Measurements from ENCODE around the gene PTPRA. TPM values are rescaled to one million over a fixed set of nuclear protein-coding genes. Genes with fewer than 3 reads are reported as not detected.

The PTPRA gene
- total RNA-seq, 1 experiment from 2014 or later: 29.3 TPM

DNA sequence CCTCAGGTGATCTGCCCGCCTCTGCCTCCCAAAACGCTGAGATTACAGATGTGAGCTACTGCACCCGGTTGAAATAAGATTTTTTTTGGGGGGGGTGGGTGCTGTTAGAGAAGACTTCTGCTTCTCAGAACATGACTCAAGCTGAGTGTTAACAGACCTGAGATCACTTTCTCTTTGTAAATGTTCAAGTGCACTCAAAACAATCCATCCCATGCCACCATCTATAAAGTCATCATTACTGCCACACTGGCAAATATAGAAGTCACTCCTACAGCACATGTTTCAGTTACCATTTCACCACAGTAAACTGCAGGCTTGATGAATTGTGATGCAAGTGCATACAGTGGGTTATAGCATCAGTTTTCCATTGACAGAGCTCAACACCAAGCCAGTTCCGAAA, 23.8 kb upstream of the PTPRA start:
- intact Hi-C loops (cut with micrococcal nuclease): no loop called here
- Mint-ChIP-seq H3K27me3 (ENCODE audit: insufficient read depth, unreplicated experiment) (no peaks in the 10 kb centered on the region), H3K4me1 (ENCODE audit: insufficient read depth, unreplicated experiment) (peaks cover 3% of the 10 kb centered on the region), H3K27ac (ENCODE audit: low read depth, unreplicated experiment) (no peak overlapping the region), H3K4me3 (ENCODE audit: unreplicated experiment) (no peak overlapping the region), H3K9me3 (ENCODE audit: unreplicated experiment) (no peaks in the 10 kb centered on the region), H3K36me3 (ENCODE audit: insufficient read depth, unreplicated experiment) (peaks cover 4% of the 10 kb centered on the region)
- no peak for TF ChIP-seq CTCF (IDR thresholded peaks at IDR 0.05; ENCODE audit: unreplicated experiment)
- BruUV-seq (replicated peaks): no TSS peak
- ChIA-PET POLR2A (interaction anchor here (1.0 to 1.3 kb wide), 2 partner anchors 9 to 16 kb away, joined by 3 read pairs; partner anchors contain the start of genes PCED1A and VPS16), CTCF (interaction anchor here (0.6 to 0.8 kb wide), 4 partner anchors 9 to 175 kb away, joined by 3 to 4 read pairs (median 4); no protein-coding TSS in a partner anchor)
- DNase-seq (ENCODE audit: unreplicated experiment): no peak

DNA sequence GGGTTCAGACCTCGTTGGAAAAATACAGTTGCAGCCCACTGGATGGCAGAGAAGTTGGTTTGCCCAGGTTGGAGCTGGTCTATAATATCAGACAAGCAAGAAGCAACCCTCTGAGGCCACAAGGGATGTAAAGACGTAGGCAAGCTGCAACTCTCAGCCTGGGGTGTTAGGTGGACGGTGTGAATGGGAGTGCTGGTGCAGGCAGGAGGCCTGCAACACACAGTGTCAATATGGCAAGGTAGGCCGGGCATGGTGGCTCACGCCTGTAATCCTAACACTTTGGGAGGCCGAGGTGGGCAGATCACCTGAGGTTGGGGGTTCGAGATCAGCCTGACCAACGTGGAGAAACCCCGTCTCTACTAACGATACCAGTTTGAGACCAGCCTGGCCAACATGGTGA, 22.2 kb upstream of the PTPRA start:
- no peak for DNase-seq (ENCODE audit: unreplicated experiment)
- intact Hi-C loops (cut with micrococcal nuclease): no loop called here
- ChIA-PET CTCF (interaction anchor here (0.6 to 2.2 kb wide), 5 partner anchors 12 to 352 kb away, joined by 3 to 8 read pairs (median 3); no protein-coding TSS in a partner anchor), POLR2A (interaction anchor here (0.6 kb wide), 1 partner anchor 186 kb away, joined by 3 read pairs; no protein-coding TSS in a partner anchor)
- Mint-ChIP-seq H3K27ac (ENCODE audit: low read depth, unreplicated experiment) (no peak overlapping the region), H3K4me1 (ENCODE audit: insufficient read depth, unreplicated experiment) (no peaks in the 10 kb centered on the region), H3K27me3 (ENCODE audit: insufficient read depth, unreplicated experiment) (no peaks in the 10 kb centered on the region), H3K9me3 (ENCODE audit: unreplicated experiment) (no peaks in the 10 kb centered on the region), H3K36me3 (ENCODE audit: insufficient read depth, unreplicated experiment) (peaks cover 4% of the 10 kb centered on the region), H3K4me3 (ENCODE audit: unreplicated experiment) (no peak overlapping the region)
- TF ChIP-seq CTCF (IDR thresholded peaks at IDR 0.05; ENCODE audit: unreplicated experiment): no peak
- BruUV-seq (replicated peaks): no TSS peak

DNA sequence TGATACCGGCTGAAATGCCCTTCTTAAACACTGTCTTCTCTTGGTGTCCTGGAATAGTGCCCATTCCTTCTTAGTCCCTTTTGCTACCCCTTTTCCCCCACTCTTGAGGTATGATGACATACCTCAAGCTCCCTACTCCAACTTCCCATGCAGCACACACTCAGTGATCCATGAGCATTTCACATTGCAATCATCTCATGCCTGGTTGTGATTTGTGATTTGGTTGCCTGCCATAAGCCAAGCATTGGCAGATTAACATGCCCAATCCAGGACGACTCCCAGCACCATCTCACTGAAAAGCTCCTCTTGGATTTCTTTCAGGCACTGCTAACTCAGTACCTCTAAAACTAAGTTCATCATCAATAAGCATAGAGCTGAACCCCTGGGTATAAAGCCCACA, 14.7 kb upstream of the PTPRA start:
- Mint-ChIP-seq H3K4me3 (ENCODE audit: unreplicated experiment) (no peak overlapping the region), H3K4me1 (ENCODE audit: insufficient read depth, unreplicated experiment) (no peaks in the 10 kb centered on the region), H3K36me3 (ENCODE audit: insufficient read depth, unreplicated experiment) (peaks cover 13% of the 10 kb centered on the region), H3K9me3 (ENCODE audit: unreplicated experiment) (no peaks in the 10 kb centered on the region), H3K27me3 (ENCODE audit: insufficient read depth, unreplicated experiment) (no peaks in the 10 kb centered on the region), H3K27ac (ENCODE audit: low read depth, unreplicated experiment) (no peak overlapping the region)
- POLR2A ChIA-PET: interaction anchor here (0.6 to 1.4 kb wide), 2 partner anchors 11 to 14 kb away, joined by 4 read pairs; no protein-coding TSS in a partner anchor
- no peak for TF ChIP-seq CTCF (IDR thresholded peaks at IDR 0.05; ENCODE audit: unreplicated experiment)
- CTCF ChIA-PET: interaction anchor here (0.7 kb wide), 1 partner anchor 9 kb away, joined by 3 read pairs; no protein-coding TSS in a partner anchor
- intact Hi-C loops (cut with micrococcal nuclease): no loop called here
- no TSS peak for BruUV-seq (replicated peaks)
- no peak for DNase-seq (ENCODE audit: unreplicated experiment)

GRCh38 chr20:2859330-2860121, 13.8 kb upstream of the PTPRA start:
- no peak for DNase-seq (ENCODE audit: unreplicated experiment)
- Mint-ChIP-seq H3K27ac (ENCODE audit: low read depth, unreplicated experiment) (no peak overlapping the region), H3K4me1 (ENCODE audit: insufficient read depth, unreplicated experiment) (no peaks in the 10 kb centered on the region), H3K36me3 (ENCODE audit: insufficient read depth, unreplicated experiment) (peaks cover 13% of the 10 kb centered on the region), H3K4me3 (ENCODE audit: unreplicated experiment) (no peak overlapping the region), H3K9me3 (ENCODE audit: unreplicated experiment) (no peaks in the 10 kb centered on the region), H3K27me3 (ENCODE audit: insufficient read depth, unreplicated experiment) (no peaks in the 10 kb centered on the region)
- BruUV-seq (replicated peaks): no TSS peak
- ChIA-PET POLR2A (interaction anchor here (0.6 to 0.7 kb wide), 2 partner anchors 195 to 452 kb away, joined by 3 read pairs; no protein-coding TSS in a partner anchor), CTCF (interaction anchor here (0.5 kb wide), 1 partner anchor 17 kb away, joined by 3 read pairs; no protein-coding TSS in a partner anchor)
- no peak for TF ChIP-seq CTCF (IDR thresholded peaks at IDR 0.05; ENCODE audit: unreplicated experiment)
- intact Hi-C loops (cut with micrococcal nuclease): no loop called here
